T-helper 2 cell treated with Interferon-gamma antibody and Interleukin-4, amounts not matched to agents 5 μg/mL and 100 μg/mL, for 36 hours (primary cell): ENCODE data around the gene OR6T1.

Source experiments
- DNase-seq: peaks from one replicate; pipeline ENCODE4 v3.0.0; 2021; ENCODE audit warnings: low spot score
- H3K27ac Mint-ChIP-seq: one replicate; pipeline ENCODE4 v1.8.0; 2021; ENCODE audit warnings: mild to moderate bottlenecking, mixed read lengths
- H3K27me3 Mint-ChIP-seq: one replicate; pipeline ENCODE4 v1.8.0; 2021; ENCODE audit warnings: low read depth, mixed read lengths
- H3K36me3 Mint-ChIP-seq: one replicate; pipeline ENCODE4 v1.8.0; 2021; ENCODE audit warnings: low read depth, mixed read lengths
- H3K4me1 Mint-ChIP-seq: one replicate; pipeline ENCODE4 v1.8.0; 2021; ENCODE audit warnings: low read depth, mixed read lengths
- H3K4me3 Mint-ChIP-seq: one replicate; pipeline ENCODE4 v1.8.0; 2022; ENCODE audit warnings: mild to moderate bottlenecking, moderate library complexity, mixed read lengths
- H3K9me3 Mint-ChIP-seq: one replicate; pipeline ENCODE4 v1.8.0; 2021; ENCODE audit warnings: mixed read lengths

The OR6T1 gene

DNA sequence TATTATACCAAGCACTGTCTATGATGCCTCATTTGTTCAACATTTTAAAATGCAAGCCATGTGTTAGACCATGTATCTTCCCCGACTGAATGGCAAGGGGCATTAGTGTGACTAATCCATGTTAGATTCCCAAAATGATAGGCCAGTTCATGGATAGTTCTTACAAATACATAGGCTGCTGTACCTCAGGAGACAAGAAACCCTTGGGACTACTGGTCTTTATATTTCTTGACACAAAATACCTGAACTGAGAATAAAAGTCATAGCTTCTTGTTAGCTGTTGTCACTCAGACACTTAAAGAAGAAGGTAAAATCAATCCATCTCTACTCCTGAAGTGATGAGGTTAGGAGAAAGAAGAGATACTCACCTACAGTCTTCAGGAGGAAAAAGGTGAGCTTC lies 41.8 kb downstream of the OR6T1 start, which contains the start of gene OR8D4:
OR8D4 (plus strand) TSS at position 301 of the 400 bp plus-strand sequence. CDS start 4,265 bp downstream, outside the sequence.
- Mint-ChIP-seq H3K4me1 (peaks cover 9% of the 10 kb centered on the region), H3K27me3 (peaks cover 4% of the 10 kb centered on the region), H3K4me3 (no peak within 1 kb of the TSS), H3K27ac (no peak within 1 kb of the TSS), H3K36me3 (no peaks in the 10 kb centered on the region), H3K9me3 (no peaks in the 10 kb centered on the region)
- no peak for DNase-seq

DNA sequence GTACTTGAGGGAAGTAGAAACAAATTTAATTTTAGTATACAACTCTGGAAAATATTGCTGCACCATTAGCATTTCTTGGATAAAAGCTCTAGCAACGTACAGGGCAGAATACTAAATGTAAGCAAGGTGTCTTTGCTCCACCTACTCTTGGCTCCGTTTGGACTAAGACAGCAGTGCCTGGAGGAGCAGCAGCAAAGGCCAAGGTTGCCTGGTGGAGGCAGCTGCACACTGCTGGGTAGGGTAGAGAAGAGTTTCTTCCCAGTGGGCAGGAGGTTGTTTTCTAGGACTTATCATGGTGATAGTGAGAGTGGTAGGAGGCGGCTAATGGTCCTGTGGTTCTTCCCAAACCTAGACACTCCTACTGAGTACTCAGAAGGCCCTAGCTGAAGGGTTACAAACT lies 43.8 kb downstream of the OR6T1 start:
- Mint-ChIP-seq H3K27ac (no peak overlapping the region), H3K9me3 (no peaks in the 10 kb centered on the region), H3K4me1 (peaks cover 9% of the 10 kb centered on the region), H3K4me3 (no peak overlapping the region), H3K36me3 (no peaks in the 10 kb centered on the region), H3K27me3 (peaks cover 4% of the 10 kb centered on the region)
- no peak for DNase-seq
